ENCODE results near the gene NXN. TPM values are rescaled to one million over a fixed set of nuclear protein-coding genes. Genes with fewer than 3 reads are reported as not detected.
A peak's percentile ranks its signal among the peaks of the same experiment; 100 is the strongest.
"Not testable (repeated sequence)": the region's sequence is repeated elsewhere in the genome, so short reads cannot be mapped to it uniquely, and the experiment has no call there.

Gene NXN
- total RNA-seq, 1 donor from 2014 or later, result 30.8 TPM

- ATAC-seq, result peak; percentile 62
Measured at GRCh38 chr17:859824-860195, 119.8 kb downstream of the NXN start.

- ATAC-seq, result peak; percentile 66
Measured at GRCh38 chr17:859061-859823, 120.3 kb downstream of the NXN start.

- no peak for ATAC-seq
Measured at GRCh38 chr17:856149-856548, 123.4 kb downstream of the NXN start.

GRCh38 chr17:855569-855968, 124.0 kb downstream of the NXN start:
- ATAC-seq, result peak; percentile 22

GRCh38 chr17:852850-853249, 126.7 kb downstream of the NXN start:
- ATAC-seq, result not testable (repeated sequence)

- no peak for ATAC-seq
Measured at GRCh38 chr17:852349-852748, 127.2 kb downstream of the NXN start.

- no peak for ATAC-seq
Measured at GRCh38 chr17:851924-852323, 127.7 kb downstream of the NXN start.

- peak; percentile 59 for ATAC-seq
Measured at GRCh38 chr17:850851-851763, 128.5 kb downstream of the NXN start.

- no peak for ATAC-seq
Measured at GRCh38 chr17:850086-850850, 129.3 kb downstream of the NXN start.

GRCh38 chr17:848402-848801, 131.2 kb downstream of the NXN start:
- ATAC-seq, result no peak

GRCh38 chr17:846901-847843, 132.4 kb downstream of the NXN start:
- no peak for ATAC-seq

GRCh38 chr17:841313-841712, 138.3 kb downstream of the NXN start:
- peak; percentile 35 for ATAC-seq

GRCh38 chr17:838486-838885, 141.1 kb downstream of the NXN start:
- no peak for ATAC-seq

- ATAC-seq, result no peak
Measured at GRCh38 chr17:836151-836550, 143.4 kb downstream of the NXN start.

GRCh38 chr17:835721-836120, 143.9 kb downstream of the NXN start:
- not testable (repeated sequence) for ATAC-seq

- no peak for ATAC-seq
Measured at GRCh38 chr17:835263-835662, 144.3 kb downstream of the NXN start.

GRCh38 chr17:834136-834535, 145.4 kb downstream of the NXN start:
- no peak for ATAC-seq

GRCh38 chr17:830950-831349, 148.6 kb downstream of the NXN start:
- ATAC-seq, result no peak

GRCh38 chr17:830381-830780, 149.2 kb downstream of the NXN start:
- ATAC-seq, result no peak

- ATAC-seq, result not testable (repeated sequence)
Measured at GRCh38 chr17:829614-830013, 150.0 kb downstream of the NXN start.

- ATAC-seq, result no peak
Measured at GRCh38 chr17:828761-829160, 150.8 kb downstream of the NXN start.

- no peak for ATAC-seq
Measured at GRCh38 chr17:826778-827177, 152.8 kb downstream of the NXN start.

Data from esophagus mucosa (tissue), 1 donor.